GM23338 (cell line): ENCODE measurements around the gene CDK4.

Source experiments
- EZH2 ChIP-seq: fragments of 200-600 bp; sonication (generic); IDR thresholded peaks from one replicate; pipeline ENCODE4 v1.8.0; 2017; ENCODE audit warnings: antibody characterized with exemption, mild to moderate bottlenecking, low read depth; ENCODE audit not compliant: unreplicated experiment
- POLR2AphosphoS5 ChIP-seq: IDR thresholded peaks from 2 replicates; pipeline ENCODE4 v1.6.1; 2016; ENCODE audit warnings: antibody characterized with exemption, low read depth
- TF ChIP-seq, protein P1 (sequence below), 2 experiments: fragments of 200-600 bp in 1 of 2; sonication (generic) in 1 of 2; conservative IDR thresholded peaks; 2 replicates each; pipeline versions ENCODE4 v1.5.1 to v1.6.1; 2016 to 2017; ENCODE audit warnings: antibody characterized with exemption in 2 of 2, low read depth in 2 of 2, mild to moderate bottlenecking in 2 of 2, moderate library complexity in 1 of 2
- TF ChIP-seq, protein P2 (sequence below): IDR thresholded peaks from one replicate; pipeline ENCODE4 v1.6.1; 2018; ENCODE audit warnings: antibody characterized with exemption; ENCODE audit not compliant: unreplicated experiment

DNA sequence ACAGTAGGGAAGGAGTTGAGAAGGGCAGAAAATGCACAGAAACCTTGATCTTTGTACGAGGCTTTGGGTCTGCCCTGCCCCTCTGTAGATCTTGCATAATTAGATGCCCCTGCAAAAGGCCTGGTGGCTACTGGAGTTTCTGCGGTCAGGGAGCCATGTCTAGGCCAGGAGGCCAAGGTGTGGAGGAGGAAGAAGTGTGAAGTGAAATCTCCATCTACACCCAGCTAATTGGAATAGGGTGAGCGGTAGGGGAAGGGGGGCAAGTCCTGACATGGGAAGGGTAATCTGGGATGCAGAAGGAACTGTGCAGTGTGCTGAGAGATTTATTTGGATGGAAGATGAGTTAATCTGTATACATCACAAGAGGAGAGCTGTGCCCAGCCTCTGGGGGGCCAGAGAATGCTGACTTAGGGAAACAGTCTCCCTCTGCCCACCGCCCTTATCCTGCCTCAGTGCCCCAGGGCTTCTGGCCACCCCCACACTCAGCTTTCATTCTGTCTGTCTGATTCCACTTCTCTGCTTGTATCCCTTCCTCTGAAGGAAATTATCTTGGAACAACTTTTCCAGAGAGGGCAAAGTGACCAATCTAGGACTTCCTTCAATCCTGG is 9.4 kb upstream of the CDK4 start:
- TF ChIP-seq, protein P1, sequence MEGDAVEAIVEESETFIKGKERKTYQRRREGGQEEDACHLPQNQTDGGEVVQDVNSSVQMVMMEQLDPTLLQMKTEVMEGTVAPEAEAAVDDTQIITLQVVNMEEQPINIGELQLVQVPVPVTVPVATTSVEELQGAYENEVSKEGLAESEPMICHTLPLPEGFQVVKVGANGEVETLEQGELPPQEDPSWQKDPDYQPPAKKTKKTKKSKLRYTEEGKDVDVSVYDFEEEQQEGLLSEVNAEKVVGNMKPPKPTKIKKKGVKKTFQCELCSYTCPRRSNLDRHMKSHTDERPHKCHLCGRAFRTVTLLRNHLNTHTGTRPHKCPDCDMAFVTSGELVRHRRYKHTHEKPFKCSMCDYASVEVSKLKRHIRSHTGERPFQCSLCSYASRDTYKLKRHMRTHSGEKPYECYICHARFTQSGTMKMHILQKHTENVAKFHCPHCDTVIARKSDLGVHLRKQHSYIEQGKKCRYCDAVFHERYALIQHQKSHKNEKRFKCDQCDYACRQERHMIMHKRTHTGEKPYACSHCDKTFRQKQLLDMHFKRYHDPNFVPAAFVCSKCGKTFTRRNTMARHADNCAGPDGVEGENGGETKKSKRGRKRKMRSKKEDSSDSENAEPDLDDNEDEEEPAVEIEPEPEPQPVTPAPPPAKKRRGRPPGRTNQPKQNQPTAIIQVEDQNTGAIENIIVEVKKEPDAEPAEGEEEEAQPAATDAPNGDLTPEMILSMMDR (conservative IDR thresholded peaks at IDR 0.05; ENCODE audit: low read depth in 2 of 2): no peak
- no peak for TF ChIP-seq EZH2
- no peak for TF ChIP-seq POLR2AphosphoS5
- TF ChIP-seq, protein P2, sequence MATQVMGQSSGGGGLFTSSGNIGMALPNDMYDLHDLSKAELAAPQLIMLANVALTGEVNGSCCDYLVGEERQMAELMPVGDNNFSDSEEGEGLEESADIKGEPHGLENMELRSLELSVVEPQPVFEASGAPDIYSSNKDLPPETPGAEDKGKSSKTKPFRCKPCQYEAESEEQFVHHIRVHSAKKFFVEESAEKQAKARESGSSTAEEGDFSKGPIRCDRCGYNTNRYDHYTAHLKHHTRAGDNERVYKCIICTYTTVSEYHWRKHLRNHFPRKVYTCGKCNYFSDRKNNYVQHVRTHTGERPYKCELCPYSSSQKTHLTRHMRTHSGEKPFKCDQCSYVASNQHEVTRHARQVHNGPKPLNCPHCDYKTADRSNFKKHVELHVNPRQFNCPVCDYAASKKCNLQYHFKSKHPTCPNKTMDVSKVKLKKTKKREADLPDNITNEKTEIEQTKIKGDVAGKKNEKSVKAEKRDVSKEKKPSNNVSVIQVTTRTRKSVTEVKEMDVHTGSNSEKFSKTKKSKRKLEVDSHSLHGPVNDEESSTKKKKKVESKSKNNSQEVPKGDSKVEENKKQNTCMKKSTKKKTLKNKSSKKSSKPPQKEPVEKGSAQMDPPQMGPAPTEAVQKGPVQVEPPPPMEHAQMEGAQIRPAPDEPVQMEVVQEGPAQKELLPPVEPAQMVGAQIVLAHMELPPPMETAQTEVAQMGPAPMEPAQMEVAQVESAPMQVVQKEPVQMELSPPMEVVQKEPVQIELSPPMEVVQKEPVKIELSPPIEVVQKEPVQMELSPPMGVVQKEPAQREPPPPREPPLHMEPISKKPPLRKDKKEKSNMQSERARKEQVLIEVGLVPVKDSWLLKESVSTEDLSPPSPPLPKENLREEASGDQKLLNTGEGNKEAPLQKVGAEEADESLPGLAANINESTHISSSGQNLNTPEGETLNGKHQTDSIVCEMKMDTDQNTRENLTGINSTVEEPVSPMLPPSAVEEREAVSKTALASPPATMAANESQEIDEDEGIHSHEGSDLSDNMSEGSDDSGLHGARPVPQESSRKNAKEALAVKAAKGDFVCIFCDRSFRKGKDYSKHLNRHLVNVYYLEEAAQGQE: no peak
